PC-9 (cell line): ENCODE measurements around the gene FOXF1. TPM values are rescaled to one million over a fixed set of nuclear protein-coding genes. Genes with fewer than 3 reads are reported as not detected.

ENCODE experiments used
- BruUV-seq: library from RNA; stranded (reverse); fragments of 400-500 nt; replicated peaks from 2 replicates; lab custom pipeline; 2021; lab: Mats Ljungman, UMichigan
- CTCF ChIA-PET: fragments of 300-600 bp; sonication (Branson Sonifier 250); formaldehyde crosslinking; loops from one replicate; lab custom pipeline; 2022; ENCODE audit warnings: antibody characterized with exemption; lab: Charles Lee
- POLR2A ChIA-PET: fragments of 300-600 bp; sonication (Branson Sonifier 250); formaldehyde crosslinking; loops from one replicate; lab custom pipeline; 2022; ENCODE audit warnings: antibody characterized with exemption; ENCODE audit not compliant: unreplicated experiment; lab: Charles Lee
- DNase-seq, 2 experiments: peaks; one replicate each; pipeline versions ENCODE4 v3.0.0 to v3.0.0-alpha.2; 2015 to 2022; ENCODE audit warnings: mixed read lengths in 1 of 2
- H2AFZ ChIP-seq: fragments of 200-600 bp; sonication (generic); 2 replicates; pipeline ENCODE4 v1.8.1; 2017; ENCODE audit warnings: antibody characterized with exemption
- H3F3A ChIP-seq: fragments of 200-600 bp; sonication (generic); 2 replicates; pipeline ENCODE4 v1.8.1; 2017; ENCODE audit warnings: antibody characterized with exemption, mild to moderate bottlenecking, low read depth; ENCODE audit not compliant: insufficient read depth
- H3K27ac ChIP-seq: fragments of 200-600 bp; sonication (generic); 2 replicates; pipeline ENCODE4 v1.6.1; 2016; ENCODE audit warnings: mixed run types
- H3K27me3 ChIP-seq: fragments of 200-600 bp; sonication (generic); 2 replicates; pipeline ENCODE4 v1.6.1; 2016; ENCODE audit warnings: low read depth, mixed run types; ENCODE audit not compliant: insufficient read depth
- H3K36me3 ChIP-seq: fragments of 200-600 bp; sonication (generic); 2 replicates; pipeline ENCODE4 v1.6.1; 2016; ENCODE audit warnings: low read depth, mixed run types
- H3K4me1 ChIP-seq: fragments of 200-600 bp; sonication (generic); replicated peaks from 2 replicates; pipeline ENCODE4 v1.6.1; 2016; ENCODE audit warnings: mixed run types; ENCODE audit not compliant: insufficient read depth
- H3K4me2 ChIP-seq: fragments of 200-600 bp; sonication (generic); 2 replicates; pipeline ENCODE4 v1.6.1; 2017; ENCODE audit warnings: mixed run types
- H3K4me3 ChIP-seq: fragments of 200-600 bp; sonication (generic); 2 replicates; pipeline ENCODE4 v1.6.1; 2016; ENCODE audit warnings: mixed run types
- H3K79me2 ChIP-seq: fragments of 200-600 bp; sonication (generic); 2 replicates; pipeline ENCODE4 v1.6.1; 2017; ENCODE audit warnings: low read depth, mixed run types
- H3K9me2 ChIP-seq: fragments of 200-600 bp; sonication (generic); 2 replicates; pipeline ENCODE4 v1.8.1; 2017; ENCODE audit warnings: mild to moderate bottlenecking; ENCODE audit not compliant: insufficient read depth
- H3K9me3 ChIP-seq: fragments of 200-600 bp; sonication (generic); 2 replicates; pipeline ENCODE4 v1.8.1; 2016; ENCODE audit warnings: low read depth; ENCODE audit not compliant: insufficient read depth
- H4K20me1 ChIP-seq: fragments of 200-600 bp; sonication (generic); 2 replicates; pipeline ENCODE4 v1.8.1; 2017; ENCODE audit not compliant: insufficient read depth
- EZH2 ChIP-seq: fragments of 200-600 bp; sonication (generic); IDR thresholded peaks from 2 replicates; pipeline ENCODE4 v1.8.0; 2017; ENCODE audit warnings: antibody characterized with exemption, low read depth
- intact Hi-C: fragments of 100-400 bp; cut with micrococcal nuclease; formaldehyde crosslinking; loops from one replicate; pipeline ENCODE4 v1.10.0; 2022; ENCODE audit not compliant: unreplicated experiment
- total RNA-seq: library from RNA; stranded (reverse); gene quantifications from 2 replicates; pipeline ENCODE4 v1.2.3, GENCODE V29; 2021
- TF ChIP-seq, protein P1 (sequence below): fragments of 200-600 bp; sonication (generic); conservative IDR thresholded peaks from 2 replicates; pipeline ENCODE4 v1.6.1; 2017; ENCODE audit warnings: mixed run types, antibody characterized with exemption, mild to moderate bottlenecking, moderate library complexity

FOXF1 gene
- total RNA-seq, 1 experiment from 2014 or later: not detected

GRCh38 chr16:86521236-86522197 is 11.2 kb downstream of the FOXF1 start:
- Histone ChIP-seq H3K27me3 (peaks cover 75% of the 10 kb centered on the region), H3K36me3 (no peaks in the 10 kb centered on the region), H3K27ac (no peak overlapping the region), H3K9me3 (no peaks in the 10 kb centered on the region), H3K9me2 (no peaks in the 10 kb centered on the region), H2AFZ (no peak overlapping the region), H3K79me2 (no peaks in the 10 kb centered on the region), H3K4me1 (no peaks in the 10 kb centered on the region), H3K4me3 (no peak overlapping the region), H3F3A (no peaks in the 10 kb centered on the region), H3K4me2 (no peak overlapping the region), H4K20me1 (no peaks in the 10 kb centered on the region; the same call in 1 of the 2 replicates)
- ChIA-PET CTCF (no interaction called here), POLR2A (no interaction called here)
- intact Hi-C loops: no loop called here
- no TSS peak for BruUV-seq
- TF ChIP-seq, protein P1, sequence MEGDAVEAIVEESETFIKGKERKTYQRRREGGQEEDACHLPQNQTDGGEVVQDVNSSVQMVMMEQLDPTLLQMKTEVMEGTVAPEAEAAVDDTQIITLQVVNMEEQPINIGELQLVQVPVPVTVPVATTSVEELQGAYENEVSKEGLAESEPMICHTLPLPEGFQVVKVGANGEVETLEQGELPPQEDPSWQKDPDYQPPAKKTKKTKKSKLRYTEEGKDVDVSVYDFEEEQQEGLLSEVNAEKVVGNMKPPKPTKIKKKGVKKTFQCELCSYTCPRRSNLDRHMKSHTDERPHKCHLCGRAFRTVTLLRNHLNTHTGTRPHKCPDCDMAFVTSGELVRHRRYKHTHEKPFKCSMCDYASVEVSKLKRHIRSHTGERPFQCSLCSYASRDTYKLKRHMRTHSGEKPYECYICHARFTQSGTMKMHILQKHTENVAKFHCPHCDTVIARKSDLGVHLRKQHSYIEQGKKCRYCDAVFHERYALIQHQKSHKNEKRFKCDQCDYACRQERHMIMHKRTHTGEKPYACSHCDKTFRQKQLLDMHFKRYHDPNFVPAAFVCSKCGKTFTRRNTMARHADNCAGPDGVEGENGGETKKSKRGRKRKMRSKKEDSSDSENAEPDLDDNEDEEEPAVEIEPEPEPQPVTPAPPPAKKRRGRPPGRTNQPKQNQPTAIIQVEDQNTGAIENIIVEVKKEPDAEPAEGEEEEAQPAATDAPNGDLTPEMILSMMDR: no peak
- TF ChIP-seq EZH2: no peak
- no peak for DNase-seq

GRCh38 chr16:86522634-86523033 is 12.3 kb downstream of the FOXF1 start:
- Histone ChIP-seq H3K4me1 (no peaks in the 10 kb centered on the region), H3K79me2 (no peaks in the 10 kb centered on the region), H2AFZ (no peak overlapping the region), H3K36me3 (no peaks in the 10 kb centered on the region), H3F3A (no peaks in the 10 kb centered on the region), H3K27ac (no peak overlapping the region), H3K27me3 (peaks cover 69% of the 10 kb centered on the region), H3K4me2 (no peak overlapping the region), H4K20me1 (no peaks in the 10 kb centered on the region; the same call in 1 of the 2 replicates), H3K9me3 (no peaks in the 10 kb centered on the region), H3K9me2 (no peaks in the 10 kb centered on the region), H3K4me3 (no peak overlapping the region)
- BruUV-seq: no TSS peak
- TF ChIP-seq, protein P1: no peak
- TF ChIP-seq EZH2: no peak
- CTCF ChIA-PET: no interaction called here
- no peak for DNase-seq
- POLR2A ChIA-PET: no interaction called here
- intact Hi-C loops: no loop called here

GRCh38 chr16:86523166-86523740 is 12.9 kb downstream of the FOXF1 start:
- H3K27me3 ChIP-seq: peaks cover 64% of the 10 kb centered on the region
- DNase-seq: no peak
- POLR2A ChIA-PET: no interaction called here
- BruUV-seq: no TSS peak
- H3K9me2 ChIP-seq: no peaks in the 10 kb centered on the region
- H3K79me2 ChIP-seq: no peaks in the 10 kb centered on the region
- H4K20me1 ChIP-seq: no peaks in the 10 kb centered on the region; the same call in 1 of the 2 replicates
- H3K36me3 ChIP-seq: no peaks in the 10 kb centered on the region
- no peak overlapping the region for H3K27ac ChIP-seq
- TF ChIP-seq, protein P1: no peak
- no peak for TF ChIP-seq EZH2
- no peaks in the 10 kb centered on the region for H3K9me3 ChIP-seq
- CTCF ChIA-PET: no interaction called here
- H3K4me1 ChIP-seq: no peaks in the 10 kb centered on the region
- no peak overlapping the region for H3K4me2 ChIP-seq
- H3F3A ChIP-seq: no peaks in the 10 kb centered on the region
- no peak overlapping the region for H3K4me3 ChIP-seq
- intact Hi-C loops: no loop called here
- H2AFZ ChIP-seq: no peak overlapping the region
